ENCODE data around the gene CADM2.

- TF ChIP-seq CTCF (IDR thresholded peaks at IDR 0.05) (no peak), POLR2AphosphoS5 (IDR thresholded peaks at IDR 0.05; ENCODE audit: low read depth, low read length) (no peak), SIN3A (IDR thresholded peaks at IDR 0.05; ENCODE audit: borderline replicate concordance, insufficient read depth, low read depth, low read length) (no peak)
These were observed 24.7 kb downstream of the CADM2 start for GRCh38 chr3:84983490-84983889.
